Stimulated activated naive CD4-positive, alpha-beta T cell treated with Interleukin-2 at 50 U/mL for 16 hours (primary cell): Measurements from ENCODE around the gene NAGA.
"Not testable (repeated sequence)": the region's sequence is repeated elsewhere in the genome, so short reads cannot be mapped to it uniquely, and the experiment has no call there.

Source experiments
- DNase-seq: peaks from one replicate; lab custom pipeline; 2025; lab: John Stamatoyannopoulos, UW

Gene NAGA

GRCh38 chr22:42074846-42075676 lies 4.4 kb upstream of the NAGA start:
- DNase-seq: no peak

DNA sequence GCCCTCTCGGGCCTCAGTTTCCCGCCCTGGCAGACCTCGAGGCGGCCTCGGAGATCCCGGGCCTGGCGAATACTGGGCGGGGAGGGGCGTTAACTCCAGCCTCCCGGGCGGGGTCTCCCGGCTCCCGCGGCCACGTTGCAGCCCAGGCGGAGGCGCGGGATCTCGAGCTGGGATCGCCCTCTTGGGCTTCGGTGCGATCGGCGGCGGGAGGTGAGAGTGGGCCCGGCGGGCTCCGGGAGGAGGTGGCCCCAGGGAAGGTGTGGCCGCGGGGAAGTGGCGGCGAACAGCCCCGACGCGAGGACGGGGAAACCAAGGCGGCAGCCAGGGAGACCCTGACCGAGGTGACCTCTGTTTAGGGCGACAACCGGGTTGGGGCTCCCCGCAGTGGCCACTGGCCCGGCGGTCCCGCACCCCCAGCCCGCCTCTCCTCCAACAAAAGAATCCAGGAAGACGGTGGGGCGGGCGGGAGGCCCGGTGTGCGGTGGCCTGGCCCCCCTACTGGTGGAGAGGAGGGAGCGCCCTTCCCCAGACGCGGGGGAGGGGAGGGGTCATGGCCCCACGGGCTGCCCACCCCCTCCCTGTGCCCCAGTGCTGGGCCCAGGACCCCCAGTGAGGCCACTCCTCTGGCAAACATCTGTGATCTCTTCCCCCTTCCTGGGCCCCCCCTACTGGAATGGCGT lies 3.7 kb upstream of the NAGA start, which contains the start of gene PHETA2:
Gene PHETA2, plus strand, starts transcription at position 117 of the 680 bp plus-strand sequence. CDS start 3,046 bp downstream, outside the sequence.
- DNase-seq: peak; percentile 36

- DNase-seq: no peak
Observed at GRCh38 chr22:42073621-42074041, 3.0 kb upstream of the NAGA start.

DNA sequence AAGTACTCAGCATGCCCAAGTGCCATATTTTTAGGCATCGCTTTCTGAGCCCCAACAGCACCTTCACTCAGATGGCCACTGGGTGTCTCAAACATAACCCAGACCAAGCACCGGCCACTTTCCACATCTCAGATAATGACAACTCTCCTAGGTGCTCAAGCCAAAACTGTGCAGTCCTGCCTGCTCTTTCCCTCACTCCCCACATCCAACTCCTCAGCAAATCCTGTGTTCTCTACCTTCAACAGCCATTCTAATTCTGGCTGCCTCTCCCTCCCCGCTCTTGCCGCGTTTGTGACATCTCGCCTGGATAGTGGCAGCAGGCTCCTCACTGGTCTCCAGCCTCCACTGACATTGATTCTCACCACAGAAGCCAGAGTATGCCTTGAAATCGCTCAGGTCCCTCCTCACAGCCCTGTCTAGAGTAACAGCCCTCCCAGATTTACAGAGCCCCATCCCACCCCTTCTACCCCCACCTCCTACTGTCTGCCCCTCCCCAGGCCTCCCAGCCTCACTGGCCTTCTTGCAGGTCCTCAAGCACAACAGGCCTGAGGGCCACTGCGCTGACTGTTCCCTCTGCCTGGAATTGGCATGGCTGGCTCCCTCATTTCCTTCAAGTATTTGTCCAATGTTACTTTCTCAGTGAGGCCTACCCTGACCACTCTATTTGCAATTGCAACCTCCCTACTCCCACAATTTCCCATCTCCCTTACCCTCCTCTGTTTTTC lies 2.2 kb upstream of the NAGA start:
- DNase-seq: no peak

GRCh38 chr22:42071508-42071907 lies 896 bp upstream of the NAGA start:
- not testable (repeated sequence) for DNase-seq

GRCh38 chr22:42069801-42070516 lies 653 bp downstream of the NAGA start:
- DNase-seq: no peak

DNA sequence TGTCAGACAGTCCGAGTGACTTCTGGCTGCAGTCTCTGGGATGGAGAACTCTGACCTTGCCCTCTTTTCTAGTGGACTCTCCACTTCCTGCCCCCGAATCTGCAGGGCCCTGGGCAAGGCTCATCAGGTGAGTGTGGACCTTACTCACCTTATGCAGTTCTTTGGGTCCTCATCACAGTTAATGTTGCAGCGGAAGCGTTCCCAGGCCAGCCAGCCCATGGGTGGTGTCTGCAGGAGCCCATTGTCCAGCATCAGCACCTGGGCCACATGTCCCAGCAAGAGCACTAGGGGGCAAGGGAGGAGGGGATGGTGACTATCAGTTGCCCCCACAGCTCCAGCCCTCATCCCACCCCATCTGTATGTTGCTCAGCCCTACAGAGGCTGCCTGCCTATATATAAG lies 2.3 kb downstream of the NAGA start:
- no peak for DNase-seq

DNA sequence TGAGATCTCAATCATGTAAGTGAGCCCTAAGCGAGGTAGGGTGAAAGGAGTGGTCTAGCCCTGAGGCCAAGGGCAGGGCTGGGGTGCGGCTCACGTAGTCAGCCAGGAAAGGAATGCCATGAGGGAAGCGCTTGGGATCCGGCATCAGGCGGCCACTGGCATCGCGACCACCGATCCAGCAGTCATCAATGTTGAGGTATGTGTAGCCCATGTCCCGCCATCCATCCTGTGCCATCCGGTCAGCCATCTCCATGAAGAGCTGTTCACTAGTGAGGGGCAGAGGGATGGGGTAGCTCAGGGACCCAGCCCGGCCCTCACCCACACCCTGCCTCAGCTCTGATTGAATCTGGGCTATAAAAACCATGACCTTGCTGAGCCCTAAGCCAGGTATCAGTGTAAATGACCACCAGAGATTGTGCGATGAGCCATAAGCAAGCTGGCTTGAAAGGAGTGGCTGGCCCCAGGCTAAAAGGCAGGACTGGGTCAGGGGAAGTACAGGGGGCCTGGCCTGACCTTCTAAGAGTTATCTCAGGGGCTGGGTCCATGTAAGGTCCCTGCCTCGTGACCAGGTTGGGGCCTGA lies 2.9 kb downstream of the NAGA start:
- DNase-seq: no peak

GRCh38 chr22:42066937-42067336 lies 3.7 kb downstream of the NAGA start:
- no peak for DNase-seq

DNA sequence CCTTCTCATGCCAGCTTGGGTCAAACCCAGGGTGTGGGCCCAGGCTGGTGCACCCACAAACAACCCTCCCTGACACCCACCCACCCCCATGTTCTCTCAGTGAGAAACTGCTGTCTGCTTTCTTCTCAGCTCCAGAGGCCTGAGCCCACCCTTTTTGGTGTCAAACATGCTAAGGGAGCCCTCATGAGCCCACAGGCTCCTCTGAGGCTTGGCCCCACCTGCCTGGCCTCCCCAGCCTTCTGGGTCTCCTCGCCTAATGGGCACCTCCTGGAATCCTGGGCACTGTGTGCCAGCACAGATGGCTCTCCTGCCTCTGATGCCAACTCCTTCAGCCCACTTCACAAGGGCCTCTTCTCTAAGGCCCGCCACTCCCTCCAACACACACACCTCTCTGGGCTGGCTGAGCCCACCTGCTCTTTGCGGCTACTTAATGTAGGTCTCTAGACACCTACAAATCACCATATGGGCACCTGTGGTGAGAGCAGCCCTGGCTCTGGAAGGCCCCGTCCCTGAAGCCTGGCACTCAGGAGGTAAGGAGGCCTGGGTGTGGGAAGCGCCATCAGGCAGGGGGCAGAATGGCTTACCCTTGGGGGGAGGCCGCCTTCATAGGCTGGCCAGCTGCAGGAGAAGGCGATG lies 4.4 kb downstream of the NAGA start:
- no peak for DNase-seq

- DNase-seq: no peak
Observed at GRCh38 chr22:42065438-42066125, 5.0 kb downstream of the NAGA start.

DNA sequence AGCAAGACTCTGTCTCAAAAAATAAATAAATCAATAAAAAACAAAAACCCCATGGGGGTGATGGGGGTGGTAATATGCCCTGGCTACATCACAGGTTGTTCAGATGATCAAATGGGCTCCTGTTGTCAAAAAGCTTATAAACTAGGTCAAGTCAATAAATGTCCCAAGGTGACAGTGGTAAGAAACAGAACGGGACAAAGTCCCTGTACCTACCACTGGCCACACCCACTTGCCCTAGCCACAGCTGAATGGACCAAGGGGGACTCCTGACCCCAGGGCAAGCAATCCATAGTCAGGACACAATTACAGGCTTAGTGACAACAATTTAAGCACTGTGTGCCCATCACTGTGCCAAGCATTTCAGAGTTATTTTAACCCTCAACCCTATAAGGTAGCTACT lies 6.0 kb downstream of the NAGA start:
- DNase-seq: no peak

DNA sequence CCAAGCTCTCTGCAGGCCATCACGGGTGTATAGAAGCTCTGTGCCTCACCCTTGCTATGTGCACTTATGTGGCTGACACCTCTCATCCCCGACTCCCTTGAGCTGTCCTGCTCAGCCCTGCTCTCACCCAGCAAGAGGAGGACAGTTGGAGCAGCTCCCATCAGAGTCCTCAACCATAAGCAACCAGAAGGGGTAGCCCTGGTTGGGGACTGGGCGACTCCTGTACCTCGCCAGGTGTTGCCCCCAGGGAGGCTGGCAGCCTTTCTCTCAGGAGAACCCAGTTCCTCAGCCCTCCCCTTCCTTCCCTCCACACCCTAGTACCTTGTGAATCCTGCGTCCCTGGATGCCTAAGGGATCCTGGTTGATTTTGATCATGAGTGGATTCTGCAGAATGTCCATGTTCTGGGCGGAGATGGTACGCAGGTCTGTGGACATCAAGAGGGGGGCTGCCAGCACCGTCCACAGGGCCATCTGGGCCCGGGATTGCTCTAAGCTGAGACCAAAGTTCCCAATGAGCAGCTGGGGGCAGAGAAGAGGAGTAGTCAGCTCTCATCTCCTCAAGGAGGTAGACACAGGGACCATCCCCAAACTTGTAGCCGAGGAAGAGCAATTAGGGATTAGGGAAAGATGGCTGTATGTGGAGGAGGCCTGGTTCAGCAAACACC lies 8.0 kb downstream of the NAGA start:
- DNase-seq: no peak

DNA sequence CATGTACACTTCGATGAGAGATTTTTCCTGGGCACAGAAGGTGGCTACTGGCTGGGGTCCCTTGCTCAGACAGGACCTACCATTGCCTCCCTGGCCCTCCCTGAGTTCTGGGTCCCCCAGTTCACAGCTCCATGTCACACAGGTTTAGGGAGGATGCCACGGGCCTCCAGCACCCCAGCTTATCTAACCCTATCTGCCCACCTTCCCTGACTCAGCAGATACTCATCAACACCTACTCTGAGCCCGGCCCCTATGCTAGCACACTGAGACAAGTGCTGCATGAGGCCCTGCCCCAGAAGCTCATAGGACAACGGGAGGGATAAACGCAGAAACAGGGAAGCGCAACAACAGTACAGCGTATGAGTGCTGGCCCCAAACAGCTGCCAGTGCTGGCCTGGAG lies 9.6 kb downstream of the NAGA start:
- no peak for DNase-seq

- no peak for DNase-seq
Observed at GRCh38 chr22:42060489-42060888, 10.1 kb downstream of the NAGA start.

DNA sequence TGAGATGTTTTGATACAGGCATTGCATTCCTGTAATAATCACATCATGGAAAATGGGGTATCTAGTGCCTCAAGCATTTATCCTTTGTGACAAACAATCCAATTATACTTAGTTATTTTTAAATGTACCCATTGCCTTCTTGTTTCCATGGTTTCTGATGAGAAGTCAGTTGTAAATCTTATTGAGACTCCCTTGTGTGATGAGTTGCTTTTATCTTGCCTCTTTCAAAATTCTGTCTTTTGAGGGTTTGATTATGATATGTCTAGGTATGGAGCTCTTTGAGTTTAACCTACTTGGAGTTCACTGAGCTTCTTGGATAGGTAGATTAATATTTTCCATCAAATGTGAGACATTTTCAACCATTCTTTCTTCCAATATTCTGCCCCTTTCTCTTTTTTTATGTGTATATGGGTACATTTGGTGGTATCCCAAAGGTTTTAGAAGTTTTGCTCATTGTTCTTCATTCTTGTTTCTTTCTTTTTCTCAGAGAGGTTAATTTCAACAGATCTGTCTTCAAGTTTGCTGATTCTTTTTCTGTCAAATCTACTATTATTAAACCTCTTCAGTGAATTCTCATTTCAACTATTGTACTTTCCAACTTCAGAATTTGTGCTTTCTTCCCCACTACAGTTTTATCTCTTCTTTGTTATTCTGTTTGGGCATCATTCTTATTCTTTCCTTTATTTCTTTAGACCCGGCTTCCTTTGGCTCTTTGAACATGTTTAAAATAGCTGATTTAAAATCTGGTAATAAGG lies 13.7 kb downstream of the NAGA start:
- DNase-seq: no peak

DNA sequence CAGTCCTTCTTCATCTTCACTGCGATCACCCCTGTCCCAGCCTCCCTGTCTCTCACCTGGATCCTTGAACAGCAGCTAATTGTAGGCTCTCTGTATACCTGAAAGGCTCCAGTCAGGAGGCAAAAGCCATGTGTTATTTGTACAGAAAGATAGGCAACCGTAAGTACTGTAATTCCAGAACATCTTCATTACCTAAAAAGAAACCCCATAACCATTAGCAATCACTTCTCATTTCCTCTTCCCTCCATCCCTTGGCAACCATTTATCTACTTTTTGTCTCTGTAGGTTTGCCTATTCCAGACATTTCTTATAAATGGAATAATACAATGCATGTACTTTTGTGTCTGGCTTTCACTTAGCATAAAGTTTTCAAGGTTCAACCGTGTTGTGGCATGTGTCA lies 17.8 kb downstream of the NAGA start:
- no peak for DNase-seq

- DNase-seq: no peak
Observed at GRCh38 chr22:42050641-42051180, 19.9 kb downstream of the NAGA start.

- DNase-seq: no peak
Observed at GRCh38 chr22:42041784-42042183, 28.8 kb downstream of the NAGA start.
